GM10266 (cell line): ENCODE results near the gene USP40.

ENCODE experiments used
- DNase-seq: peaks from one replicate; pipeline ENCODE4 v3.0.0; 2012; ENCODE audit errors: extremely low spot score
- CTCF ChIP-seq: IDR thresholded peaks from 2 replicates; pipeline ENCODE4 v1.5.1; 2012; ENCODE audit warnings: mild to moderate bottlenecking, low read depth; ENCODE audit not compliant: control insufficient read depth, insufficient read depth; ENCODE audit errors: missing control alignments

USP40 gene

DNA sequence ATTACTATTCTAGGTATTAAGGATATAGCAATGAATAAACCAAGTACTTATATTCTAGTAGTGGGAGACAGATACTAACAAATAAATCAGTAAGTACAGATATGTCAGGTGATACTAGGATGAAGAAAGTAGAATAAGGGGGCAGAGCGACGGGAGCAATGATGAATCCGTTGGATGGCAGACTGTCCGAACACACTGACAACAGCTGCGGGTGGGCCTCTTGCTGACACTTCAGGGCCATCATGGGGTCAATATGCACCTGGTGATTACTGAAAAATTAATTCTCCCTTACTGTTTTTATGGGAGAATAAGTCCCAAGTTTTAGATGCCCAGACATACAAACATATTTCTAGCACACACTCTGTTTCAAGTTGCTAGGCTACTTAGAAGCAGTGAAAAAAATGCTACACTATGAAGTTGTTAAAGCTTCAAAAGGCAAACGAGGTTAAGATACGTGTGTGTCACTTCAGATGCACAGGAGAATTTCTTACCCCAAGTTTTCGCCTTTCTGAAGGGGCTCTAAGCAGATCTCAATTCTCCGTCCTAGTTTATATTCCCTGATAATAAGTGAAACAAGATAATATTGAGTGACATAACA, 78.7 kb downstream of the USP40 start:
- no peak for TF ChIP-seq CTCF
- DNase-seq = no peak

DNA sequence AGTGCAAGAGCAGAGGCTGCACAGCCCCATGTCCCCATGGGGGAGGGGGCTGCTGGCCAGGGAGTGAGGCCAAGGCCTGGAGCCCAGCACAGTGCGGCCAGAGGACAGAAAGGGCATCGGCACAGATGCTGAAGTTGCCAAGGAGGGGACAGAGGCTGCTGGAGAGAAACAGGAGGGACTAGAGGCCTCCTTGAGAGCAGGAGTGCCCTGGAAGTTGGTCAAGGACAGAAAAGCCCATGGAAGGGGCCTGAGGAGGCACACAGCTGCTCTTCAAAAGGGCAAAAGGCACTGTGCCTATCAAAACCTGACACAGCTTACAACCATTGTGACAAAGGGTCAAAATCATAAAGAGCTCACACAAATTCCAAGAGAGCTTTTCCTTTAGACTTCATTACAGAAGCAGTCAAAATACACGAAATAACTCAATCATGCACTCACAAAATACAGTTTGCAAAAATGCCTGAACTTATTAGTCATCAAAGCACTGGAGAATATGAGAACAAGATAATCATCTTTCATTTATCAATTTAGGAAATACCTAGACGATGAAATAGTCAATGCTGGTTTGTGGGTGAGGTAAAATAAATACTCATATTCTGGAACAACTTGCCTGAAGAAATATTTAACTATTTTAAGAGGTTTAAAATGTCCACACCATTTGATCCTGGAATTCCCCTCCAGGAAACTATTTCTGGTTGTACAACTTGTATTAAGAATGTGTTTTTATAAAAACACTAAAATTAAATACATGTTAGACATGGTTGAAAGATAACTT, 79.6 kb downstream of the USP40 start:
- no peak for TF ChIP-seq CTCF
- DNase-seq = no peak

DNA sequence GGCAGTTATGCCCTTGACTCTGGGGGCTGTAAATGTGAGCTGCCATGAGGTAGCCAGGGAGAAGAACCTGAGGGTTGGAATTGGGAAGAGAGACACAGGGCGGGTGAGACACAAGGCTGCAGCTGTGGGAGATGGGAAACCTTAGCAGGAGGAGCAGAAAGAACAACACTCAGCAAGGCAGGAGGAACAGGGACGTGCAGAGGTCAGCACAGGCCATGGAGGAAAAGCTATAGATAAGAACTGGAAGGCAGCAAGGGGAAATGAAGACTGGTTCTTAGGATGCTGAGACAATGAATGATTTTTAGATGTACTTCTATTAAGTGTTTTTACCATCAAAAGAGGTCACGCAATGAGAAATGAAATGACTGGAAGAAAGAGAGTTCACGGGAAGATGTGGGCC, 80.2 kb downstream of the USP40 start:
- TF ChIP-seq CTCF = no peak
- no peak for DNase-seq

DNA sequence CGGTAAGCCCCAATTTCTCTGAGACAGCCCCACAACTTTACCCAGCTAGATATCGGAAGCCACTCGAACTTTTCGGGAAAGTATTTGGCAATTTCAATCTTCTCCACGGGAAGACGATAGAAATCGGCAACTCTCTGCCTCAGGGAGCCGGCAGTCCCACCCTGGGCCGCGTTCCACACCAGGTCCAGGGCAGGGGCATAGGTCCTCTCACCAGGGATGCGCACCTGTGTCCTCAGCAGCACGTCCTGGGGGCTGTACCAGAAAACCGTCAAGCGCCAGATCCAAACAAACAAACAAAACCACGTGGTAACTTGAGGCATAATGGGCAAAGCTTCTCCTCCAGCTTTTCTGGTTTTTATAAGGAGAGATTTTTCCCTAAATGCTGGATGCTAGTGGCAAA, 80.9 kb downstream of the USP40 start:
- TF ChIP-seq CTCF = no peak
- no peak for DNase-seq

- no peak for TF ChIP-seq CTCF
- DNase-seq = no peak
Measured at GRCh38 chr2:233482616-233483015, 84.0 kb downstream of the USP40 start.

DNA sequence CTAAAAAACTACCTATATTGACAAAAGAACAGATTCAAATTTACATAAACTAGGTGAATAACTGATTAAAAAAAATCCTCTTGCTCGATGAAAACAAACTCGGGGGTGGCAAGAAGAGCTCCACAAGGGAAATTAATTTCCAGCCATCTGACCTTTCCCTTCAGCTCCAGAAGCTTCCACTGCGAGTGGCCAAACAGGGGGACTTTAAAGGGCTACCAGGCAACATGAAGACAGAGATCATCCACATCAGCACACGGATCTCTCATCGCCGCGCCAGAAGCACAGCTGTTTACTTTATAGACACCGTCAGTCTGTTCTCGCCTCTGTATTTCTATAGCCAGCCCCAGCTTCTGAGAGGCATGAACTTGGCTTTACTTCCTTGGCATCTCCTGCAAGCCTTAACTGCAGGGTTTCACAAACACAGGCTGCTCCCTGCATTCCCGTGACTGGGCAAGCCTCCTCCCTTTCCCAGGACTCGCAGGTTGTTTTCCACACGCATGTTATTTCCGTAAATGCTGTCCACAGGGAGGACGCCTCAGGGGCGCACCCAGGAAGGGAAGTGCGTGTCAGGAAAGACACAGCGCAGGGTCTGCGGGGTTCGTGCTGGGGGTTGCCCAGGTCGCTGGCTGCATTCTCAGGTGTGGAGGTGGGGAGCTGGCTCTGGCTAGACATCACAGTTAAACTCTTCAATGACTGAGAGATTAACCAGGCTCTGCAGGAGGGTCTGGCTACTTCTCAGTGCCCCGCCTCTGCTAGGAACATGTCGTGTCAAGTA, 85.0 kb downstream of the USP40 start:
- no peak for DNase-seq
- no peak for TF ChIP-seq CTCF
